Measurements from ENCODE around the gene DMAC2.
"Not testable (repeated sequence)": the region's sequence is repeated elsewhere in the genome, so short reads cannot be mapped to it uniquely, and the experiment has no call there.

DMAC2 gene

GRCh38 chr19:41421973-41422372 lies 17.7 kb downstream of the DMAC2 start:
- no peak for DNase-seq

DNA sequence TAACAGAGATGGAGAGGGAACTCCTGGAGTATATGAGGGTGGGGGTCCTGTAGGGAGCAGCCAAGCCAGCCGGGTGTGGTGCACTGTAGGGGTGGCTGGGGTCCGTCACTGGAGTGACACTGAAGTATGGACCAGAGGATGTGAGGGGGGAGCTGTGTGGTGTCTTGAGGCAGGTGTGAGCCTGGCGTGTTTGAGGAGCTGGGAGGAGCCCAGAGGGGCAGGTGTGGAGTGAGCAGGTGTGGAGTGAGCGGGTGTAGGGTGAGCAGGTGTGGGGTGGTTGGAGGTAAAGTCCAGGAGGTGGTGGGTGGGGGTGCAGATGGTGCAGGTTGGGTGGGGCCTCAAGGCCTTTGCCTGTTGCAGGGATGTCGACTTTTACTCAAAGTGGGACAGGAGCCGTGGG lies 18.4 kb downstream of the DMAC2 start:
- DNase-seq: no peak

GRCh38 chr19:41420101-41420880 lies 19.4 kb downstream of the DMAC2 start:
- no peak for DNase-seq

DNA sequence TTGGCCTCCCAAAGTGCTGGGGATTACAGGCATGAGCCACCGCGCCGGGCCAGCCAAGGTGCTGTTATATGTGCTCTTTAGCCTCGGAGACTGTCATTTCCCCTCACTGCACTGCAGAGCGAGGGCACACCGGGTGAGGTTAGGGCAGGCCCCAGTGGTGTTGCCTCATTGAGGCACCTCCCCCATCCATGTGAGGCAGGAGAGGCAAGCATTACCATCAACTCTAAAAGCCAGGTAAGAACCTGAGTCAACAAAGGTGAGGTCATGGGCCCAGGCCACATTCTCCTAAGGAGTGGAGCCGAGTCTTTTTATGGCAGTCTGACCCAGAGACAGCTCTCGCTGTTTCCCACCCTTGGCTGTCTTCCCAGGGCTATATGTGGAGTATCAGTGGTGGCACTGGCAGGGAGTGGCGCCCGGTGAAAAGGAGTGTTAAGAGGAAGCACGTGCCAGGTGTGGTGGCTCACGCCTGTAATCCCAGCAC lies 23.5 kb downstream of the DMAC2 start:
- DNase-seq: no peak

DNA sequence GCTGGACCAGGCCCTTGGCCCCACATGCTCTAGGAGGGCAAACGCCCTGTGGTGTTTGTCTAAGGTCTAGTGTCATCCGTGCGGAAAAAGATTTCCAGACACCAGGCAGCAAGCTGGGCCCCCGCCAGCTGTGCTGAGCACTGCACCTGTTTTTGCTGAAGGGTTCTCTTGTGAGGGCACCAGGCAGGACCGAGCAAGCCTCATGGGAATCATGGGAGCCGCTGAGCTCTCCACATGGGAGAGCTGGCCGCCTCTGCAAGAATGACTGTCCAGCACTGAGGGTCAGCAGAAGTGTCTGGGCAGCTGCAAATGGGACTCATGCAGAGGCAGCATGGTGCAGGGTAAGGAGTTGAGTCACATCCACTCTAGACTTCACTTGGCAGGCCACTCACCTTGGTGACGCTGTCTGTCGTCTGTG lies 24.5 kb downstream of the DMAC2 start:
- DNase-seq: no peak

DNA sequence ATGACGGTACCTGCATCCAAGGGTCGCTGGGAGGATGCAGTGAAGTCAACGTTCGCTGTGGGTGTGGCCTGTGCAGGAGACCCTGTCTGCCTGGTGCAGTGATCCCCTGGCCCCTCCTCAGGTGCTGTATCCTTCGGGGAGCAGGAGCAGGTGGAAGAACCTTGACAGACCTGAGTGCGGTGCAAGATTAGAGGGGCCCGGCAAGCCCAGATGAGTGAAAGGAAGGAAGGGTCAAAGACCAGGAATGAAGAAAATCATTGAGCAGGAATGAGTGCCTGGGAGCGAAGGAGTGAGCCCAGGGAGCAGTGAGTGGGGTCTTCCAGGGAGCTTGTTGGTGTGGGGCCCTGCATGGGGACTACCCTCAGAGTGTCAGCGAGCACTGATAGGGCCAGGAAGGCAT lies 25.3 kb downstream of the DMAC2 start:
- no peak for DNase-seq

GRCh38 chr19:41413947-41414346 lies 25.8 kb downstream of the DMAC2 start:
- no peak for DNase-seq

GRCh38 chr19:41412953-41413352 lies 26.8 kb downstream of the DMAC2 start:
- no peak for DNase-seq

DNA sequence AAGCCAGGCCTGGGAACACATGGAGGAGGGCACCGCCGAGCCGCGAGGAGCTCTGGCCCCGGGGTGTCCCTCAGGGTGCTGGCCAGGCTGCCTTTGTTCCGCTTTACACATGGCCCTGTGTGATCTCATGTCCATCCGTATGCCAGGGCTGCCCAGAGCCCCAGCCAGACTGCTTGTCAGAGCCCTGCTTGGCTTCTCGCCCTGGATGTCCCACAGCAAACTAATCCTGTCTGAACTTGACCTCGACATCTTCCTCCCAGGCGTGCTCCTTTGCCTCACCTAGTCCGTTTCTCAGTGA lies 27.8 kb downstream of the DMAC2 start:
- DNase-seq: no peak

DNA sequence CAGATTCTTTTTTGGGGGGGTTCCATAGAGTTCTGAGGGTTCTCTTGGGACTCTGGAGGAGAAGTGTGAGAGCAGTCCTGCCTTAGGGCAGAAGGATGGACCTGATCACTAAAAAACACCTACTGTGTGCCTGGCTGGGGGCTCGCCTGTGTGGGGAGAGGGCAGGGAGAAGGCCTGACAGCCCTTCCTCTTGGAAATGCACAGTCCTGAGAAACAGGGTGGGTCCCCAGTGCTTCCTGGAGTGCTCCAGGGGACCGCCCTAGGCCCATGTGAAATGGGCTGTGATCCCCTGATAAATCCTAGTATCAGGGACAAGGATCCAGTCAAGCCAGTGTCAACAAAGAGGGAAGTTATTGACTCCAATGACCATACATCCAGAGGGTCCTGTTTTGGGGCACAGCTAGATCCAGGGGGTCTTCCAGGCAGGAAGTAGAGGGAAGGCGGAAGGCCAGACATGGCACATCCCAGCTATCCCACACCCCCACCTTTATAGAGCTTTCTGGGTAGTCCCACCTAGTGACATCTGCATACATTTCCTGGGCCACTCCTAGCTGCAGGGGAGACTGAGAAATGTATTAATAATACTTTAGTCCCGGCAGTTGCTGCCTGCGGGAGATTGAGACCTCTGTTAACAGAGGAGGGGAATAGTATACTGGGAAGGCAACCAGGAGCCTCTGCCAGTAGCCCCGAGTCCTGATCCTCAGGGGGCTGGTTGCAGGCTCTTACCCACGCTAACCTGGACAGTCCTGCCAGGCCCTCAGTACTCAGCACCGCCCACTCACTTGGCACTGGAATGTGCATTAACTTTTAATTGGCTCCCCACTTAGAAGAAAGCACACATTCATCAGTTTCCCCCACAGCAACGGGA lies 28.4 kb downstream of the DMAC2 start:
- DNase-seq: no peak

DNA sequence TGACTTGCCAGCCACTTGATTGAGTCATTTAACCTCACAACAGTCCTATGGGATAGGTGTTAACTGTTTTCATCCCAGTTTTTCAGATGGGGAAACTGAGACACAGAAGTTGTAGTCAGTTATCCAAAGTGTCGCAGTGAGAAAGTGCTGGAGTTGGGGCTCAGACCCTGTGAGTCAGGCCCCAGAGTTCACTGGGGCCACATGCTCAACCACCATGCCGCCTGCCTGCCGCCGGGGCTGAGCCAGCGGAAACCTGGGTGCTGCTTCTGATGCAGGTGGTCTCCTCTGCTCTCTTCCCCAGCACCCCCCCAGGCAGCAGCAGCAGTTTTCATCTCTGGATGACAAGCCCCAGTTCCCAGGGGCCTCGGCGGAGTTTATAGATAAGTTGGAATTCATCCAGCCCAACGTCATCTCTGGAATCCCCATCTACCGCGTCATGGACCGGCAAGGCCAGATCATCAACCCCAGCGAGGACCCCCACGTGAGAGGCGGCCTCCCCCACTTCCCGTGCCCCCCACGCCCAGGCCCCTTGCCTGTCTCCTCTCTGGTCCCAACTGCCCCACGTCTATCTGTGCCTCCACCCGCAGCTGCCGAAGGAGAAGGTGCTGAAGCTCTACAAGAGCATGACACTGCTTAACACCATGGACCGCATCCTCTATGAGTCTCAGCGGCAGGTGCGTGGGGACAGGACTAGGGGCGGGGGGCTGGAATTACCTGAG lies 29.2 kb downstream of the DMAC2 start:
- DNase-seq: no peak

DNA sequence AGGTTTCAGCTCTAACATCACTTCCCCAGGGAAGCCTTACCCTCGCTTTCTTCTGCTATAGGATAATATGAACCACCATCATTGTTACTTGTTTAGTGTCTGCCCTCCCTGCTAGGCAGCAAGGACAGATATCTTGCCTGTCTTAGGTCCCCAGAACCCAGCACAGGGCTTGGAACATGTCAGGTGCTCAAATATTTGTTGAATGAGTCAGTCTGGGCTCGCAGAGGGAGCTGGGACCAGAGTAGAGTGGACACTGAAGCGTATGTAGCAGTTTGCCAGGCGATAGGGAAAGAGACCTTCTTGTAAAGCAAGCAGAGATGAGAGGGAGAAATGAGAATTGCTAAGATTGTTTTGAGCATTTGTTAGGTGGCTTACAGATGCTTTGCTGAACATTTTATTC lies 30.4 kb downstream of the DMAC2 start:
- no peak for DNase-seq

- not testable (repeated sequence) for DNase-seq
Observed at GRCh38 chr19:41408846-41409245, 30.9 kb downstream of the DMAC2 start.

DNA sequence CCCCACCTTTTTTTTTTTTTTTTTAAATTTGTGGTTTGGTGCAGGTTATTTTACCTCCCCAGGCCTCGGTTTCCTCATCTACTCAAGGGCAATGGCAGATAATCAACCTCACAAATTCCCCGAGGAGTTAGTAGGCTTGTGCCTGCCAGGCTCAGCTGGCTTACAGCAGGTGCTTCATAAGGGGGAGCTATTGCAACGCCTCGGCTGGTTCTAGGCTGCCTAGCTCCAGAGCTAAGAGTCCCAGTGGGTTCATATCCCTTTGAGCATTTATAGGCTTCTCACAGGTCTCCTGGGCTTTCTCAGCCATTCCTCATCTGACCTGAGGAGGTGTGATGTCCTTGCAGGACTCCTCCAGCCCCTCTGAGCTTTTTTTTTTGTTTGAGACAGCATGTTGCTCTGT lies 31.5 kb downstream of the DMAC2 start:
- DNase-seq: no peak

- no peak for DNase-seq
Observed at GRCh38 chr19:41407271-41407670, 32.4 kb downstream of the DMAC2 start.

DNA sequence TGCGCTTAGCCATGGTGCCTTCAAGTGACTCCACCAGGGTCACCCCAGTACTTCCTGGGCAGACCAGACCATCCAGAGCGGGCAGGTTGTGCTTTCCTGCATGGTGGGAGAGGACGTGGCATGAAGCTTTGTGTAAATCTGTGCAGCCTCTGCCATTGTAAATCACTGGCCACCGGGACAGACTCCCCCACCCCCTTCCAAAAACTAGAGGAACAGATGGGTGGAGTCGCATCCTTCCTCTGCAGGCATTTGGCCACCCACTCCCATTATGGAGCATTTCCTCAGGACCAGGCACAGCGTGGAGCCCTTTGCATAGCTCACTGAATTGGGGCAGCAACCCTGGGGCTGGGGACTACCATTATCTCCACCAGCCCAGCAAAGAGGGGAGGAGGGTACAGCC lies 33.9 kb downstream of the DMAC2 start:
- DNase-seq: no peak

DNA sequence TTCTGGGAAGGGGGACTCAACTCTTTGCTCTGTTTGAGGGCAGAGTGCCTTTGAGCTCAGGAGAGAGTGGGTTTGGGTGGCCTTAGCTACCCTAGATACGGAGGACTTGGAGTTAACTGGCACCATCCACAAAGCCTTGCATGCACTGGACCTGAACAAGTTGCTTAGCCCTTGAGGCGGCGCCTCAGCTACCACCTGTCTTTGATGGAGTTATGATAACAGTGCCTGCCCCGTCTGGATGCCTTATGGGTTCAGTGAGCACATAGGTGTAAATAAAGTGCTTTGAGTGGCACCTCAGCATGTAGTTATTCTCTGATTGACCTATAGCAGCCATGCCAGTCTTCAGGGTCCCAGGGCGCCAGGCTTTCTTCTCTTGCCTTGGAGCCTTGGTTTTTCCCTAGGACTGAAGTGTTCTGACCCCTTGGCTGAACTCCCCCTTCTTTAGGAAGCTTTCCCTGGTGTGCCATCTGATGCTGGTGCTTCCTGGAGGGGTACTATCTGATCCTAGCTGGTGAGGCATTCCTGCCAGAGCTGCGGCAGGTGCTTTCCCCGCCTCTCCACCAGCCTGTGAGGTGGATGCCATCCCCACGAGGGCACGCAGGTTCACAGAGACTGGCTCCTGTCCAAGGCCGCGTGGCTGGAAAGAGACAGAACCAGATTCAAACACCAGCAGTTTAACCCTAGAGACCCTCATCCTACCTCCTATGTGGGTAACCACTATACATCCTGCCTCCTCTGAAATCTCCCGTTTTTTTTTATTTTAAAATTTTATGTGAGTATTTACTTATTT lies 36.3 kb downstream of the DMAC2 start:
- no peak for DNase-seq

- DNase-seq: no peak
Observed at GRCh38 chr19:41402010-41402409, 37.7 kb downstream of the DMAC2 start.

GRCh38 chr19:41401483-41401882 lies 38.2 kb downstream of the DMAC2 start:
- DNase-seq: no peak

DNA sequence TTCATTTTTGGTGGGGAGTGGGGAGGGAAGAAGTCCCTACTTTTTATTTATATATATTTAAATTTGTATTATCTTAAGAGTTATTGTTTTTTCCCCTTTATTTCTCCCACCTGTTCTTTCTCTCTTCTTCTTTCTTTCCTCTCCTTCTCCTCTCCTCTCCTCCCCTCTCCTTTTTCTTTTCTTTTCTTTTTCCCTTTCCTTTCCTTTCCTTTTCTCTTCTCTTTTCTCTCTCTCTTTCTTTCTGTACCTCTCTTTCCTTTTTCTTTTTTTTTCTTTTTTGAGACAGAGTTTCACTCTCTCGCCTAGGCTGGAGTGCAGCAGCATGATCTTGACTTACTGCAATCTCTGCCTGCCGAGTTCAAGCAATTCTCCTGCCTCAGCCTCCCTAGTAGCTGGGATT lies 40.2 kb downstream of the DMAC2 start:
- no peak for DNase-seq

DNA sequence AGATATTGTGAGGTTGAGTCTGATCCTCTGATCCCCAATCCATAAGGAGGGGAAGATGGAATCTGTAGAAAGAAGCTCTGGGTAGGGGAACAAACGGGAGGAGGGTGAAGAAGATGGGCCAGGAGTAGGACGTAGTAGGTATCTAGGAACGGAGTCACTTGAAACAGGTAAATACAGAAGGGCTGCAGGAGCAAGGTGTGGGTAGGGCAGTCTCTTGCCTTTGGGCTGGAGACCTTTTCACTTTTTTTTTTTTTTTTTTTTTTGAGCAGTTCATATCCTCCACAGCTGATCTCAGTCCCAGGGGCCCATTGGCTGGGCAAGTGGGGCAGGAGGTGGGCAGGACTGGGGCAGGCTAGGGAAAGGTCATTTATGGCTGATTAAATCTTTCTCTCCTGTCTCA lies 40.6 kb downstream of the DMAC2 start:
- no peak for DNase-seq

DNA sequence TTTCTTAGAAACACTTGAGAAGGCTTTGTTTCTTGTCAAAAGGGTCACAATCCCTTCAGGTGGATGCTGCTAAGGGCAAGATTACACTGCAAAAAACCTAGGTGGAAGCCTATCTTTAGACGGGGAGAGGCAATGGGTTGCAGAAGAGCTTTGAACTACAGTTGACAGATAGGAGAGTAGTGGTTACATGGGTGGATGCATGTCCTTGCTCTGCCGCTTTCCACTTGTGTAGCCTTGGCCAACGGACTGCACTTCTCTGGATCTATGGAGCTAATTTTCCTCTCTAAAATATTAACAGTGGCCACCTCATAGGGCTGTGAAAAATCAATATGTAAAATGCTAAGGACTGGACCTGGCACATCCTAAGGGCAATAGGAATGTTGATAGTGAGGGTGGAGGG lies 41.1 kb downstream of the DMAC2 start:
- DNase-seq: no peak

GRCh38 chr19:41398050-41398418 lies 41.7 kb downstream of the DMAC2 start:
- DNase-seq: no peak

Data from GOT3 (cell line).